Activated T-cell treated with anti-CD3 and anti-CD28 coated beads for 48 hours (primary cell): ENCODE results near the gene CEACAM5.
A peak's percentile ranks its signal among the peaks of the same experiment; 100 is the strongest.

Source experiments
- DNase-seq: peaks from one replicate; pipeline ENCODE4 v3.0.0-alpha.2; 2020; ENCODE audit warnings: low read depth

The CEACAM5 gene

GRCh38 chr19:41708481-41708880 lies at the start of gene CEACAM5:
CEACAM5 (plus strand) TSS chr19:41708626; CDS start chr19:41708732, 106 bp downstream.
- no peak for DNase-seq

GRCh38 chr19:41666075-41666474 lies 42.4 kb upstream of the CEACAM5 start:
- no peak for DNase-seq

DNA sequence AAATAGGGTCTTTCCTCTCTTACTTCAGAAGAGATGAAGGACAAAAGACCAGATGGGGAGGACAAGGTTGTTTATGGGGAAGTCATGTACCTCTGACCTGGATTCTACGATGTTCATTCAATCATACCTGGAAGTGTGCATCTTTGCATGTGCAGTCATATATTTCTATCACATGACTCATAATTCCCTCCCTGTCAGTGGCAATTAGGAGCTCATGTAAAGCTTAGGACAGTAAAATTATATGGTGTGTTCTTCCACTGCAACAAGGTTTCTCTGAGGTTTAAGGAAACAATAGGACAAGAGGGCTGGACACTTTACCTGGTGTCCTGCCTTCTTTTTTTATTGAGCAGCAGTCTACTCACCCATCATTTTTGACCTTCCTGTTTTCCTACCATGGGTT lies 40.1 kb upstream of the CEACAM5 start:
- DNase-seq = no peak

DNA sequence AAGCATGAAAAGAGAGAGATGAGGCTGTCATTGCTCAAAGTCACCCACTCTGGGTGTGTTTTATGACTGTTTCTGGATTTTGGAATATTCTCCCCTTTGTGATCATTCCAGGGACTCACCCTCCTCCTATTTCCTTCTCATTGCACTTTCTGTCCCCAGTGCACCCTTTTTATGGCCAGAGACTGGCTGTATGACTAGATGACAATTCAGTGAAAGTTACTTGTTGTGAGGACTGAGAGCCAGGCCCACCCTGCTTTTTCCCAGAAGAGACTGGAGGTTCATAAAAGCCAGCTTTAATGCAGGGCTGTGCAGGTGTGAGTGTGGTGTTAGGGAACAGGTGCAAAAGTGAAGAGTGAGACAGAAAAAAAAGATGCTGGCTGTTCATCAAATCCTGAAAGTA lies 37.7 kb upstream of the CEACAM5 start:
- DNase-seq = no peak

GRCh38 chr19:41671486-41671885 lies 36.9 kb upstream of the CEACAM5 start:
- DNase-seq = no peak

DNA sequence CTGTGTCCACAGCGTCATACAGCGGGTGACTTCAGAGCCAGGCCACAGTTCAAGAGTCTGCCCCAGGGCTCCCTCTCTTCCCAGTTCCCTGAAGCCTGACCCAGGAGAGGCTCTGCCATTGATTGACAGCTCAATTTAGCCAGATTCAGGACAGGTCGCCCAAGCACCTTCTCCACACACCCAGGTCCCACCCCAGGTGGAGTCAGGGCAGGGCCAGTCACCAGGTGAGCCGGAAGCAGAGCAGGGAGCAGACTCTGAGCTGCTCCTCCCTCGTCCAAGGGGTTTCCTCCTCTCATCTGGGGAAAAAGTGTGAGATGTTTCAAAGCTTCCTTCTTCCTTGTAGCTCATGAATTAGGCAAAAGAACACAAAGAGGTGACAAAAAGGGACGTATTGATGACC lies 26.0 kb upstream of the CEACAM5 start:
- no peak for DNase-seq

GRCh38 chr19:41687419-41687818 lies 21.0 kb upstream of the CEACAM5 start:
- DNase-seq = no peak

GRCh38 chr19:41688098-41688497 lies 20.3 kb upstream of the CEACAM5 start, which contains the start of gene CEACAM7:
CEACAM7 (minus strand) TSS chr19:41688270; CDS start chr19:41688165, 105 bp downstream.
- DNase-seq = no peak

GRCh38 chr19:41688687-41689086 lies 19.7 kb upstream of the CEACAM5 start:
- DNase-seq = no peak

DNA sequence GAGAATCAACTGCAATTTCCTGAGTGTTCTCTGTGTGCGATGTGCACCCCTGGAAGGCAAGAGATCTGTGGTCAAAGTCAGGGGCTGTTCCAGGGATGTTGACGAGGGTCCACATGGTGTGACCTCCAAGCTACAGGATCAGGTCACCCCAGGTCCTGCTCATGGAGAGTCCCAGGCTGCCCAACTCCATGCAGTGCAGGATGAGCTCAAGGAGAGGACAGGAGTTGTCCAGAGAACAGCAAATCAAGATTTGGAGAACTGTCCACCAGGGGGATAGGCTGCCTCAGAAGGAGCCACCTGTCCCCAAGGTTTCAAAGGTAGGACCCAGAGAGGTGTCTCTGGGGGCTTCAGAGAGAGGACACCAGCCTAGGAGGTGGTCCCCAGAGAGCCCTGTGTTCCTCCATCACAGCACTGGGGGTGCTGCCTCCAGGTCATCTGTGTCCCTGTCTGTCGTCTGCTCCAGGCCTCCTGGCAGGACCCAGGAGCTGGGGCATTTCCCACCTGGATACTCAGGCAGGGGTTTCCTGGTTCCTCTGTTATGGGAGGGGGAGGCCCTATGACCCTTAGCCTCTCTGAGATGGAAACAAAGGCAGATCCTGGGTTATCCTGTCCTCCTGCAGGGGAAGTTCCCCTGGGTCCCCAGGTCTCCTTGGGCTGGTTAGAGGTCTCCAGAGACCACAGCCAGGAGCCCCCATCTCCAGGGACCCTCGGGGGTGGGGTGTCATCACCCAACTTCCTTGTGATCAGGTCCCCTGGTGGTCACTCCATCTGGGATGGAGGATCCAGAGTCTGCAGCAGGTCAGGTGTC lies 18.2 kb upstream of the CEACAM5 start:
- DNase-seq = no peak

DNA sequence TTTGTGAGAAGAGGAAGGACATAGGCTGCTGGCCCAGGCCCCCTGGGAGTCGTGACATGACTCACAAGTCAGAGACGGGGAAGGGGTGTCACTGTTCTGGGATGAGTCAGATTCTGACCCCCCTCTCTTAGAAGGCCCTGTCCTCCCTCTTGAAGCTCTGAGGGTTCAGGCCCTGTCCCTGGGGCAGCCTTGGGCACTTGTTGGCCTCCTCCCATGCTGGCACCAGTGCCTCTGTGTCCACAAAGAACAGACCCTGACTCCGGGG lies 17.7 kb upstream of the CEACAM5 start:
- no peak for DNase-seq

GRCh38 chr19:41691268-41691970 lies 17.0 kb upstream of the CEACAM5 start:
- DNase-seq = peak; percentile 18

- DNase-seq = no peak
Measured at GRCh38 chr19:41694196-41694595, 14.2 kb upstream of the CEACAM5 start.

- DNase-seq = no peak
Measured at GRCh38 chr19:41694831-41695635, 13.4 kb upstream of the CEACAM5 start.

DNA sequence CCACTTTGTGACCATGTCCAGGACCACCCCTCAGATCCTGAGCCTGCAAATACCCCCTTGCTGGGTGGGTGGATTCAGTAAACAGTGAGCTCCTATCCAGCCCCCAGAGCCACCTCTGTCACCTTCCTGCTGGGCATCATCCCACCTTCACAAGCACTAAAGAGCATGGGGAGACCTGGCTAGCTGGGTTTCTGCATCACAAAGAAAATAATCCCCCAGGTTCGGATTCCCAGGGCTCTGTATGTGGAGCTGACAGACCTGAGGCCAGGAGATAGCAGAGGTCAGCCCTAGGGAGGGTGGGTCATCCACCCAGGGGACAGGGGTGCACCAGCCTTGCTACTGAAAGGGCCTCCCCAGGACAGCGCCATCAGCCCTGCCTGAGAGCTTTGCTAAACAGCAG lies 12.7 kb upstream of the CEACAM5 start:
- DNase-seq = no peak

GRCh38 chr19:41696402-41697197 lies 11.8 kb upstream of the CEACAM5 start:
- no peak for DNase-seq

GRCh38 chr19:41697198-41697855 lies 11.1 kb upstream of the CEACAM5 start:
- no peak for DNase-seq

DNA sequence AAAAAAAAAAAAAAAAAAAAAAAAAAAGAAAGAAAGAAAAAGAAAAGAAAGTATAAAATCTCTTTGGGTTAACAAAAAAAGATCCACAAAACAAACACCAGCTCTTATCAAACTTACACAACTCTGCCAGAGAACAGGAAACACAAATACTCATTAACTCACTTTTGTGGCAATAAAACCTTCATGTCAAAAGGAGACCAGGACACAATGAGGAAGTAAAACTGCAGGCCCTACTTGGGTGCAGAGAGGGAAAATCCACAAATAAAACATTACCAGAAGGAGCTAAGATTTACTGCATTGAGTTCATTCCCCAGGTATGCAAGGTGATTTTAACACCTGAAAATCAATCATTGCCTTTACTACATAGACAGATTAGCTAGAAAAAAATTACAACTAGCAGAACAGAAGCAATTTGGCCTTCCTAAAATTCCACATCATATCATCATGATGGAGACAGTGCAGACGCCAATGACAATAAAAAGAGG lies 9.6 kb upstream of the CEACAM5 start:
- no peak for DNase-seq

GRCh38 chr19:41699231-41699967 lies 9.0 kb upstream of the CEACAM5 start:
- DNase-seq = no peak

- DNase-seq = no peak
Measured at GRCh38 chr19:41699968-41700323, 8.5 kb upstream of the CEACAM5 start.
